KMS-11 (cell line): ENCODE measurements around the gene RPN2.

Source experiments
- H2AFZ ChIP-seq: fragments of 200-600 bp; sonication (generic); 2 replicates; pipeline ENCODE4 v1.6.1; 2016; ENCODE audit warnings: antibody characterized with exemption, mixed run types, low read depth
- H3K27ac ChIP-seq: fragments of 200-600 bp; sonication (generic); 2 replicates; pipeline ENCODE4 v1.6.1; 2016; ENCODE audit warnings: mild to moderate bottlenecking, mixed run types
- H3K27me3 ChIP-seq: fragments of 200-600 bp; sonication (generic); 2 replicates; pipeline ENCODE4 v1.6.1; 2017; ENCODE audit warnings: mild to moderate bottlenecking, low read depth, mixed run types, moderate library complexity; ENCODE audit not compliant: insufficient read depth
- H3K36me3 ChIP-seq: fragments of 200-600 bp; sonication (generic); 2 replicates; pipeline ENCODE4 v1.6.1; 2017; ENCODE audit warnings: mild to moderate bottlenecking, mixed run types; ENCODE audit not compliant: insufficient read depth
- H3K4me1 ChIP-seq: fragments of 200-600 bp; sonication (generic); 2 replicates; pipeline ENCODE4 v1.6.1; 2016; ENCODE audit warnings: mild to moderate bottlenecking, low read depth, mixed run types; ENCODE audit not compliant: poor library complexity, severe bottlenecking
- H3K4me2 ChIP-seq: fragments of 200-600 bp; sonication (generic); 2 replicates; pipeline ENCODE4 v1.7.0; 2016; ENCODE audit warnings: mild to moderate bottlenecking, mixed run types
- H3K4me3 ChIP-seq: fragments of 200-600 bp; sonication (generic); IDR thresholded peaks from 2 replicates; pipeline ENCODE4 v1.6.1; 2017; ENCODE audit warnings: low read depth, low read length, mixed read lengths; ENCODE audit not compliant: insufficient read depth
- H3K79me2 ChIP-seq: fragments of 200-600 bp; sonication (generic); 2 replicates; pipeline ENCODE4 v1.6.1; 2016; ENCODE audit warnings: low read depth, mixed run types; ENCODE audit not compliant: insufficient read depth
- H3K9ac ChIP-seq: fragments of 200-600 bp; sonication (generic); 2 replicates; pipeline ENCODE4 v1.6.1; 2016; ENCODE audit warnings: mild to moderate bottlenecking, mixed run types
- H4K20me1 ChIP-seq: fragments of 200-600 bp; sonication (generic); 2 replicates; pipeline ENCODE4 v1.6.1; 2016; ENCODE audit warnings: mild to moderate bottlenecking, mixed run types; ENCODE audit not compliant: insufficient read depth
- CTCF ChIP-seq: fragments of 200-600 bp; sonication (generic); conservative IDR thresholded peaks from 2 replicates; pipeline ENCODE4 v1.6.1; 2017; ENCODE audit warnings: low read depth, mild to moderate bottlenecking, antibody characterized with exemption, low read length, moderate library complexity, mixed read lengths

The RPN2 gene

GRCh38 chr20:37237656-37238055 is 58.5 kb downstream of the RPN2 start:
- H3K4me2 ChIP-seq: no peak overlapping the region
- peaks cover 31% of the 10 kb centered on the region; the same call in 1 of the 2 replicates for H3K36me3 ChIP-seq
- H3K4me1 ChIP-seq: no peaks in the 10 kb centered on the region
- H3K79me2 ChIP-seq: no peaks in the 10 kb centered on the region
- no peaks in the 10 kb centered on the region for H3K27me3 ChIP-seq
- no peak overlapping the region for H3K27ac ChIP-seq
- H3K9ac ChIP-seq: no peak overlapping the region
- H4K20me1 ChIP-seq: no peaks in the 10 kb centered on the region
- TF ChIP-seq CTCF: no peak
- no peak overlapping the region for H2AFZ ChIP-seq
- no peak overlapping the region for H3K4me3 ChIP-seq

GRCh38 chr20:37238426-37238825 is 59.3 kb downstream of the RPN2 start:
- Histone ChIP-seq H3K27me3 (no peaks in the 10 kb centered on the region), H2AFZ (no peak overlapping the region), H3K36me3 (peaks cover 29% of the 10 kb centered on the region; the same call in 1 of the 2 replicates), H4K20me1 (no peaks in the 10 kb centered on the region), H3K79me2 (no peaks in the 10 kb centered on the region), H3K27ac (no peak overlapping the region), H3K4me2 (no peak overlapping the region), H3K9ac (no peak overlapping the region), H3K4me3 (no peak overlapping the region), H3K4me1 (no peaks in the 10 kb centered on the region)
- no peak for TF ChIP-seq CTCF

GRCh38 chr20:37238935-37239451 is 59.9 kb downstream of the RPN2 start:
- Histone ChIP-seq H3K27ac (no peak overlapping the region), H4K20me1 (no peaks in the 10 kb centered on the region), H3K36me3 (peaks cover 23% of the 10 kb centered on the region; the same call in 1 of the 2 replicates), H3K9ac (no peak overlapping the region), H3K4me3 (no peak overlapping the region), H3K4me2 (no peak overlapping the region), H3K4me1 (no peaks in the 10 kb centered on the region), H3K27me3 (no peaks in the 10 kb centered on the region), H2AFZ (no peak overlapping the region), H3K79me2 (no peaks in the 10 kb centered on the region)
- no peak for TF ChIP-seq CTCF

- Histone ChIP-seq H2AFZ (no peak overlapping the region), H3K4me2 (no peak overlapping the region), H3K27me3 (no peaks in the 10 kb centered on the region), H3K79me2 (no peaks in the 10 kb centered on the region), H4K20me1 (no peaks in the 10 kb centered on the region), H3K9ac (no peak overlapping the region), H3K27ac (no peak overlapping the region), H3K4me1 (no peaks in the 10 kb centered on the region), H3K4me3 (no peak overlapping the region), H3K36me3 (peaks cover 22% of the 10 kb centered on the region; the same call in 1 of the 2 replicates)
- TF ChIP-seq CTCF: no peak
Observed at GRCh38 chr20:37240337-37241067, 61.4 kb downstream of the RPN2 start.
